HG03521 (cell line): ENCODE measurements around the gene ADAM19.
A peak's percentile ranks its signal among the peaks of the same experiment; 100 is the strongest.

Source experiments
- ATAC-seq: cut with Tn5 transposase; IDR thresholded peaks from one replicate; pipeline ENCODE4 v1.9.1; 2021; ENCODE audit warnings: mild to moderate bottlenecking, moderate library complexity; ENCODE audit not compliant: unreplicated experiment

The ADAM19 gene

DNA sequence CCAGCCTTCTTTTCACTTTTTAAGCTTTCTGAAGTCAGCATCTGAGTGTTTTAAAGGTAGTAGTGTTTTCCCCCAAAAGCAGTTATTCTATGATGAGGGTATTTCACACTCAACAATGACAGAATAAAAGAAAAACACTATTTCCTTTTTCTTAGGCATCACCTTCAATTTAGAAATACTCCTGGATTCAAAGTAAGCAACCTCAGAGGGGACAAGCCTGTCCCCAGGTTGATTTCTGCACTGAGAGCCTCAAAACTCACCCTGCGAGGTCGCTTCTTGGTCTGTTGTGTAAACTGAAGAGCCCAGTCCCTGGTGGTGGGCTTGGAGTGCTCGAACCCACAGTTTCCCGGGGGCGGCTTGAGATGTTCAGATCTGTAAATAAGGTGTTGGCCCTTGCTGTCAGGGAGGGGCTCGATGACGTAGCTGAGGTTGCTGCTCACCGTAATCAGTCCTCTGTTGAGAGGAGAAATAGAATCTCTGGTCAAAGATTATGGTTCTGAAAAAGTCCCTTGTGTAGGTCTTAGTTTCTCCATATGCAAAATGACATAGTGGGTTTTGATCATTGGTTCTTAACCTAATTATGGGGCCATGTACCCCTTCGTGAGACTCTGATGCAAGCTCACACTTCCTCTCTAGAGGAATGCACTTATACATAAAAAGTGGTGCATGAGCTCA, 55.9 kb downstream of the ADAM19 start:
- no peak for ATAC-seq

GRCh38 chr5:157518963-157519362, 56.6 kb downstream of the ADAM19 start:
- ATAC-seq, result peak; percentile 49

GRCh38 chr5:157516626-157517325, 58.8 kb downstream of the ADAM19 start:
- ATAC-seq, result no peak

- no peak for ATAC-seq
Measured at GRCh38 chr5:157516006-157516405, 59.6 kb downstream of the ADAM19 start.

- ATAC-seq, result no peak
Measured at GRCh38 chr5:157514974-157515373, 60.6 kb downstream of the ADAM19 start.

DNA sequence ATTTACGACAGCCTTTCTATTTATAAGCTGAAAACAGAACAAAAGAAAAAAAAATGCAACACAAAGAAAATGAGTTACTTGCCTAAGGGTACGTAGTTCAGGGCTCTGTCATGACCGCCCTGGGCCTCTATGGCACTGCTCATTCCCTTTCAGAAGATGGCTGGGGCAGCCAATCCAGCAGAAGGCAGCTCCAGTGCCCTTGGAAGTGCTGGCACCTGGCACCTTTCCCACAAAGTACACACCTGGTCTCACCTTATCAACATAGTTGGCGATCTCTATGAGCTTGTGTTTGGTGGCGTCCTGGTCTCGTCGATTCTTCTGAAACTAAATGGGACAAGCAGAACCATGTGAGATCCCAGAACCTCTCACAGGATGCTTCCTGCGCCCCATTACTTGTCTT, 62.4 kb downstream of the ADAM19 start:
- no peak for ATAC-seq

DNA sequence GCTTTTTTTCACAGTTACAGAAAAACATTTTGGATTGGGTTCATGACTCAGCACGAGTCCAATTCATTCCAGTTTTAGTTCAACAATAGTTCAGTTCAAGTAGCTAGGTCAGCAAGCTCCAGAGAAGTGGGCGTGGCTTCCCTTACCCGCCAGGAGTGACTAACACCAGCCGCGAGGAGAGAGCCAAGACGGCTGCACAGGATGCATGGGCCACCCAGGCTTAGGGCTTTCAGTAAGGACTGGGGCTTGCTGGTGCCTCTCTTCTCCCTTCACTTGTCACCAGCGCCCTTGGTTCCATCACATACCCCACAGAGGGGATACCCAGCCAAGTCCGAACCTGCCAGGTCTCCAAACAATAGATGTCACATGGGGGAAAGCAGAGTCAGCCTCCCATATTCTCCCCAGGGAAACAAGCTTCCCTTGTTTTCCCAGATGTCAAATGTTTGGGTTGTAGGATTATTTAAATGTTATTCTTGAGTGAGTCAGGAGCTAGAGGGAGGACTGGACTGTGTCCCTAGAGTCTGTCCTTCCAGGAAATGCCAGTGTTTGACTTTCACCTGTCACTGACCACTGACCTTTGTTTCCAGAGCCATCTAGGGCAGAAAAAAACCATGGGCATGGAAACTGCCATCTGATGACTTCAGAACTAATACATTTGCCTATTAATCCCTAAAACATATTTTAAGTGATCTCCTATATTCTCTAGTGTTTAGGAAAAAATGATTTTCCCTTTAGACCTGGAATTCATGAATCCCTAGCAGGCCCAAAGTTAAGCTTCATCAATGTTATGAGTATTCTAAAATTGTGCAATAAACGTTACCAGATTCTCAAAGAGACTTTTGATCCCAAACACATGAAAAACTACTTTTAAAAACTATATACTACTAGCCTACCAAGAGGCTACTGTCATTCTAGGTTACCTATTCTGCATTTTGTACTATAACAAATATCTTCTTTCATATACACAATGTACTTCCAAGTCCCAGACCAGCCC, 63.6 kb downstream of the ADAM19 start:
- ATAC-seq, result no peak

GRCh38 chr5:157510682-157511081, 64.9 kb downstream of the ADAM19 start:
- no peak for ATAC-seq

GRCh38 chr5:157509587-157509986, 66.0 kb downstream of the ADAM19 start:
- peak; percentile 63 for ATAC-seq

GRCh38 chr5:157509093-157509492, 66.5 kb downstream of the ADAM19 start:
- ATAC-seq, result no peak

GRCh38 chr5:157506981-157507780, 68.4 kb downstream of the ADAM19 start:
- no peak for ATAC-seq

DNA sequence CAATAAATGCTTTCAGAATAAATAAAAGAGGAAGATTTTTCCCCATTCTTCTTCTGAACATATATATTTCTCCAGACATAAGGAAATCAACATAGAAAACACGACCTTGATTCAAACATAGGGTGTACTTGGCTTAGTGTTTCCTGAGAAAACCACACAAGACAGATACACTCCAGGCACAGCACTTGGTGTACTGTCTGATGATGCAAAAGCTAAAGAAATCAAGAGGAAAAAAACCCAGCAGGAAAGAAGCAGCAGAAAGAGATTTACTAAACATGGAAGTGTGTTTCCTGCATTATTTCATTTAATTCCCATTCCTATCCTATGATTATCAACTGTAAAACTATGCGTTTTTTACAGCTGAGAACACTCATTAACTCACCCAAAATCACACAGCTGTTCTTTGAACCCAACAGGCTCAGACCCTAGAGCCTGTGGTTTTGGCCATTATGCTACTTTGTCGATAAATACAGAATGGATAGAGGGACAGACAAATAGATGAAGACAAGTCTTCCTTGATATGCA, 69.4 kb downstream of the ADAM19 start:
- no peak for ATAC-seq

DNA sequence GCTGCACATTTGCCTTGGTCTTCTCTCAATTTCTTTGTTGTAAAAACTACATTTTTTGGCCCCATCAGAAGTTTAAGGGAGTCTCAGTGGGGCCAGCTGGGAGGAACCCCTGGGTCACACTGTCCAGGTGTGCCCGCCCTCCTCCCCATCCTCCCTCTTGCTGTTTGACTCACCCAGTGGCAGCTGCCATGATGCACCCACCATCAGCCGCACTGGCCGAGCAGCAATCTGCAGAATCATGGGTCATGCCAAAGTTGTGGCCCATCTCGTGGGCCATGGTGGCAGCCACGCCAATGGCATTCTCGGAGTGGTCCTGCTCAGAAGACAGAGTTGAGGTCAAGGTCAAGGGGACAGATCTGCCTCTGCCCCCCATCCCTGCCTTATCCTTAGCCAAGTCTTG, 70.1 kb downstream of the ADAM19 start:
- ATAC-seq, result no peak

DNA sequence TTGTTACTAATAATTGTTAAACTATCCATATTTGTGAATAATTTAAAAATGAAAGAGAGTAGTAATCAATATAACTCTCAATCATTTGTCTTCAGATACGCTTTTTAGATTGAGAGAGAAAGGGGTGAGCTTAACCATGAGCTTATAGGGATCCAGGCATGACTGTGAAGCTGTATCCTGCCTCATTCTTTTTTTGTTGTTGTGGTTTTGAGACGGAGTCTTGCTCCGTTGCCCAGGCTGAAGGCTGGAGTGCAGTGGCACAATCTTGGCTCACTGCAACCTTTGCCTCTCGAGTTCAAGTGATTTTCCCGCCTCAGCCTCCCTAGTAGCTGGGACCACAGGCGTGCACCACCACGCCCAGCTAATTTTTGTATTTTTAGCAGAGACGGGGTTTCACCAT, 71.5 kb downstream of the ADAM19 start:
- ATAC-seq, result no peak

DNA sequence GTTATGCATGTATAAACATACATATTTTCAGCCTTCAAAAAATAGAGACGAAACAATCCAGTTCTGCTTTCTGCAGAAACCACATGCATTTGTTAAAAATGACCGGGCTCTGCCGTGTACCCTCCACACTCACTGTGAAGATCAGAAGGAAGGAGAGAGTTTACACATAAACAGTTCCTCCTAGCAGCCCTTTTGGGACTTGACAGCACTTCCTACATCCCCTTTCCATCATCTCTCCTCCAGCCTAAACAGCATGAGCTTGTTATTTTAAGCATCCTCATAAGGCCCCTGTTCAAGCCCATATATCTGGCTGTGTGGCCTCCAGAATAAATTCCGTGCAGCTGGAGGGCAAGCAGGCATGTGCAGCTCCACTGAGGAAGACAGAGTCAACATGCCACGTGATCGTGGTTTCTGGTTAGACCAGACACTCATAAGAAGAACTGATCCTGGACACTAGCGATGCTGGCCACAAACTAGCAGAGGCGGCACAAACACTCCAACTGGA, 73.4 kb downstream of the ADAM19 start:
- peak; percentile 76 for ATAC-seq

- no peak for ATAC-seq
Measured at GRCh38 chr5:157497875-157498611, 77.5 kb downstream of the ADAM19 start.

- ATAC-seq, result no peak
Measured at GRCh38 chr5:157496864-157497263, 78.7 kb downstream of the ADAM19 start.

DNA sequence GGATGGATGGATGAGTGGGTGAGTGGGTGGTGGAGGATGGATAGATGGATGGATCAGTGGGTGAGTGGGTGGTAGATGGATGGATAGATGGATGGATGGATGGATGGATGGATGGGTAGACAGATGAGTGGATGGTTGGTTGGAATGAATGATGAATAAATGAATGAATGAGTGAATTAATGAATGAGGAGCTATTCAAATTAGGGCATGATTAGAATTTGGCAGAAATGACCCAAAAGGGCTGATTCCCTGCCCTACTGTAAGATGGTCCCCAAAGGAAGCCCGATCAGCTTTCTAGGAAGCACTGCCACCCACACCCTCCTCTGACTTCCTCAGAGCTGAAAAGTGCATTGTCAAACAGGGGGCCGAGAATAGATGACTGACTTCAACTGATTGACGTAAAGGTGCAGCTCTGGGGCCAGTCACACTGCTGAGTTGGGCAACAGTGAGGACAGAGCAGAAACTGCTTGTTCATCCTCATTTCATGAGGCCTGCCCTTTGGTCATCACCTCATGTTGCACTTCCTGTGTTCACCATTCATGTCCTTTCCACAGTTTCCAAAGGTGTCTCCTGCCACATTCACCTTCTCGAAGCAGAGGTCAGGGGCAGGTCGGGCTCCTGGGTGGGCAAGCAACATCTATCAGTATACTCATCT, 81.3 kb downstream of the ADAM19 start:
- ATAC-seq, result no peak

DNA sequence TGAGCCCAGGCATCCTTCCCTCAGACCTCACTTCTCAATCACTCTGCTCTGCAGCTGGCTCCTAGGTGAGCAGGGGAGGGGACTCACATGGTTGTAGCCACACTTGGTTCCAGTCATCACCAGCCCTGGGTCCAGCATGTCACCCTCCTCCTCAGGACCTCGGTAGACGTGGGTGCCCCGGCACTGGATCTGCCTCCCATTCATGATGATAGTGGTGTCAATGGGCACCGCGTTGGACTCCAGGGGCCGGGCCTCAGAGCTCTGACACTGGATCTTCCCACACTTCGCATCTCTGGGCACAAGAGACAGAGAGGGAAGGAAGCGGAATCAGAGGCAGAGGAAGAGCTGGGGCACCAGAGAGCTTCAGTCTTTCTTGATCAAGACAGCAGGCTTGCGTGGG, 82.7 kb downstream of the ADAM19 start:
- ATAC-seq, result no peak
